Cerebellar nuclear complex (tissue), 1 donor: ENCODE measurements around the gene CIB4.
"Not testable (repeated sequence)": the region's sequence is repeated elsewhere in the genome, so short reads cannot be mapped to it uniquely, and the experiment has no call there.

Experiments
- DNase-seq, 2 experiments: peaks; one replicate each; lab custom pipeline; 2025; lab: John Stamatoyannopoulos, UW

CIB4 gene

GRCh38 chr2:26568076-26568890 is 72.9 kb downstream of the CIB4 start:
- DNase-seq, result no peak

GRCh38 chr2:26567534-26567933 is 73.6 kb downstream of the CIB4 start:
- no peak for DNase-seq

- DNase-seq, result not testable (repeated sequence)
Observed at GRCh38 chr2:26566731-26567130, 74.4 kb downstream of the CIB4 start.

GRCh38 chr2:26566081-26566375 is 75.1 kb downstream of the CIB4 start:
- no peak for DNase-seq

GRCh38 chr2:26564121-26564644 is 77.0 kb downstream of the CIB4 start:
- no peak for DNase-seq

GRCh38 chr2:26563686-26564085 is 77.5 kb downstream of the CIB4 start:
- DNase-seq, result no peak

- DNase-seq, result no peak
Observed at GRCh38 chr2:26562811-26563645, 78.1 kb downstream of the CIB4 start.

- no peak for DNase-seq
Observed at GRCh38 chr2:26561918-26562810, 79.0 kb downstream of the CIB4 start.

GRCh38 chr2:26561376-26561775 is 79.8 kb downstream of the CIB4 start:
- DNase-seq, result no peak

- DNase-seq, result no peak
Observed at GRCh38 chr2:26560892-26561291, 80.3 kb downstream of the CIB4 start.

- no peak for DNase-seq
Observed at GRCh38 chr2:26559556-26559955, 81.6 kb downstream of the CIB4 start.

GRCh38 chr2:26559044-26559405 is 82.1 kb downstream of the CIB4 start:
- DNase-seq, result no peak

GRCh38 chr2:26558271-26559043 is 82.7 kb downstream of the CIB4 start:
- DNase-seq, result no peak

- no peak for DNase-seq
Observed at GRCh38 chr2:26557244-26557925, 83.8 kb downstream of the CIB4 start.

GRCh38 chr2:26556309-26557243 is 84.6 kb downstream of the CIB4 start:
- no peak for DNase-seq

GRCh38 chr2:26555246-26556133 is 85.7 kb downstream of the CIB4 start:
- no peak for DNase-seq

- no peak for DNase-seq
Observed at GRCh38 chr2:26552641-26553374, 88.4 kb downstream of the CIB4 start.
